ENCODE measurements around the gene PRKAR2B. TPM values are rescaled to one million over a fixed set of nuclear protein-coding genes. Genes with fewer than 3 reads are reported as not detected.
"Not testable (repeated sequence)": the region's sequence is repeated elsewhere in the genome, so short reads cannot be mapped to it uniquely, and the experiment has no call there.

PRKAR2B gene
- total and polyA plus RNA-seq, 2 experiments from 2014 or later = 0.81 to 3.2 TPM

DNA sequence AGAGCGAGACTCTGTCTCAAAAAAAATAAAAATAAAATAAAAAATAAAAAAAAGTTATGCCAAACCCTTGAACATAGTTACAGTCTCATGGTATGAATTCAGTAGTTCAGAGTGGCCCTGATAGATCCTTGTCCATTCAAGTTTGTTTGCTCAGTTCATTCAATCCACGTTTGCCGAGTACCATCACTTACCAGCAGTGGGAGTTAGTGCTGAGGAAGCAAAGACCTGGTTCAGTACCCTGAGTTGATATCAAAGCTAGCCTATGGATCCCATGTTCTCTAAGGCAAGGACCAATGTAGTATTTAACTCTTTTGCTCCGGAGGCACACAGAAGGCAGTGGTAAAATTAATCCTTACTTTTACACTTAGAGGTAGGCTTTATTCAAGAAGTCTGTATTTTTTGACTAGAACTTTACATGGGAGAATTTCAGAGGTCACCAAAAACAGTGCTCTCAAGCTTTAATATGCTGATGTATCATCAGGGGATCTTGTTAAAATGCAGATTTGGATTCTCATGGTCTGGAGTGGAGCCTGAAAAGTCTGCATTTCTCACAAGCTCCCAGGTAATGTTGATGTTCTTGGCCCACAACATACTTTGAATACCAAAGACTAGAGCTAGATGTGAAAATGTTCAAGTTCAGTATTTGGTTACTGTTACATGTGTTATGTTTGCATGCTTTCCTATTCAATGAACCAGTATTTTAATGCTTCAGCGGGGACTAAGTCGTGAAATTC, 86.1 kb downstream of the PRKAR2B start:
- in situ Hi-C loops (cut with MboI) = no loop called here
- TF ChIP-seq EZH2 (IDR thresholded peaks at IDR 0.05; ENCODE audit: insufficient read depth, poor library complexity, severe bottlenecking) (no peak), EZH2phosphoT487 (IDR thresholded peaks at IDR 0.05; ENCODE audit: insufficient read depth, low read depth) (no peak)
- H3F3A ChIP-seq (ENCODE audit: insufficient read depth) = no peaks in the 10 kb centered on the region
- H3K27me3 ChIP-seq (replicated peaks; ENCODE audit: insufficient read depth) = no peaks in the 10 kb centered on the region
- H4K20me1 ChIP-seq (ENCODE audit: insufficient read depth) = no peaks in the 10 kb centered on the region
- 81 to 83% methylated on average over 6 of the region's 6 CpGs for WGBS, 2 experiments (ENCODE audit: low coverage in 1 of 2, low lambda C conversion rate in 2 of 2, missing lambda C conversion rate in 2 of 2)
- H3K79me2 ChIP-seq (ENCODE audit: insufficient read depth) = no peaks in the 10 kb centered on the region
- H3K9me3 ChIP-seq (ENCODE audit: low read depth) = no peaks in the 10 kb centered on the region
- H3K4me1 ChIP-seq (ENCODE audit: insufficient read depth) = no peaks in the 10 kb centered on the region
- no peak overlapping the region for H3K4me3 ChIP-seq
- DNase-seq = no peak
- H3K36me3 ChIP-seq (ENCODE audit: low read depth) = no peaks in the 10 kb centered on the region
- no peaks in the 10 kb centered on the region for H3K9me2 ChIP-seq (ENCODE audit: insufficient read depth)
- H2AFZ ChIP-seq = no peak overlapping the region
- no peak overlapping the region for H3K27ac ChIP-seq
- no peak overlapping the region for H3K9ac ChIP-seq
- no peak overlapping the region for H3K4me2 ChIP-seq (ENCODE audit: unreplicated experiment)

GRCh38 chr7:107133396-107133795, 88.9 kb downstream of the PRKAR2B start:
- no peaks in the 10 kb centered on the region for H3K27me3 ChIP-seq (replicated peaks; ENCODE audit: insufficient read depth)
- no peaks in the 10 kb centered on the region for H3K79me2 ChIP-seq (ENCODE audit: insufficient read depth)
- H3K27ac ChIP-seq = no peak overlapping the region
- DNase-seq = no peak
- no peaks in the 10 kb centered on the region for H3F3A ChIP-seq (ENCODE audit: insufficient read depth)
- no peak overlapping the region for H3K4me3 ChIP-seq
- H3K4me1 ChIP-seq (ENCODE audit: insufficient read depth) = no peaks in the 10 kb centered on the region
- in situ Hi-C loops (cut with MboI) = no loop called here
- H2AFZ ChIP-seq = no peak overlapping the region
- no peak overlapping the region for H3K4me2 ChIP-seq (ENCODE audit: unreplicated experiment)
- H3K9me3 ChIP-seq (ENCODE audit: low read depth) = no peaks in the 10 kb centered on the region
- no peaks in the 10 kb centered on the region for H4K20me1 ChIP-seq (ENCODE audit: insufficient read depth)
- 69 to 70% methylated on average over 2 of the region's 2 CpGs for WGBS, 2 experiments (ENCODE audit: low coverage in 1 of 2, low lambda C conversion rate in 2 of 2, missing lambda C conversion rate in 2 of 2)
- no peaks in the 10 kb centered on the region for H3K36me3 ChIP-seq (ENCODE audit: low read depth)
- no peak overlapping the region for H3K9ac ChIP-seq
- H3K9me2 ChIP-seq (ENCODE audit: insufficient read depth) = no peaks in the 10 kb centered on the region
- TF ChIP-seq EZH2 (IDR thresholded peaks at IDR 0.05; ENCODE audit: insufficient read depth, poor library complexity, severe bottlenecking) (no peak), EZH2phosphoT487 (IDR thresholded peaks at IDR 0.05; ENCODE audit: insufficient read depth, low read depth) (no peak)

GRCh38 chr7:107138696-107139420, 94.4 kb downstream of the PRKAR2B start:
- Histone ChIP-seq H3K4me3 (no peak overlapping the region), H3K9me3 (ENCODE audit: low read depth) (no peaks in the 10 kb centered on the region), H3K4me1 (ENCODE audit: insufficient read depth) (no peaks in the 10 kb centered on the region), H3K9me2 (ENCODE audit: insufficient read depth) (no peaks in the 10 kb centered on the region), H4K20me1 (ENCODE audit: insufficient read depth) (no peaks in the 10 kb centered on the region), H3F3A (ENCODE audit: insufficient read depth) (no peaks in the 10 kb centered on the region), H3K4me2 (ENCODE audit: unreplicated experiment) (no peak overlapping the region), H3K36me3 (ENCODE audit: low read depth) (no peaks in the 10 kb centered on the region), H3K27ac (no peak overlapping the region), H2AFZ (no peak overlapping the region), H3K27me3 (replicated peaks; ENCODE audit: insufficient read depth) (no peaks in the 10 kb centered on the region), H3K9ac (no peak overlapping the region), H3K79me2 (ENCODE audit: insufficient read depth) (no peaks in the 10 kb centered on the region)
- WGBS, 2 experiments (ENCODE audit: low coverage in 1 of 2, low lambda C conversion rate in 2 of 2, missing lambda C conversion rate in 2 of 2) = 89 to 91% methylated on average over 7 of the region's 7 CpGs
- TF ChIP-seq EZH2 (IDR thresholded peaks at IDR 0.05; ENCODE audit: insufficient read depth, poor library complexity, severe bottlenecking) = no peak
- TF ChIP-seq EZH2phosphoT487 (IDR thresholded peaks at IDR 0.05; ENCODE audit: insufficient read depth, low read depth) = no peak
- in situ Hi-C loops (cut with MboI) = no loop called here
- DNase-seq = no peak

GRCh38 chr7:107143875-107144274, 99.4 kb downstream of the PRKAR2B start:
- H3K4me3 ChIP-seq; H3K9me3 ChIP-seq (ENCODE audit: low read depth); H2AFZ ChIP-seq; H4K20me1 ChIP-seq (ENCODE audit: insufficient read depth); H3K4me2 ChIP-seq (ENCODE audit: unreplicated experiment); H3K27me3 ChIP-seq (replicated peaks; ENCODE audit: insufficient read depth); H3K9ac ChIP-seq; H3K36me3 ChIP-seq (ENCODE audit: low read depth); H3F3A ChIP-seq (ENCODE audit: insufficient read depth); DNase-seq; H3K79me2 ChIP-seq (ENCODE audit: insufficient read depth); H3K27ac ChIP-seq; H3K9me2 ChIP-seq (ENCODE audit: insufficient read depth); H3K4me1 ChIP-seq (ENCODE audit: insufficient read depth): not testable (repeated sequence)
- WGBS, 2 experiments (ENCODE audit: low coverage in 1 of 2, low lambda C conversion rate in 2 of 2, missing lambda C conversion rate in 2 of 2) = 81 to 85% methylated on average over 5 of the region's 5 CpGs
- in situ Hi-C loops (cut with MboI) = loop anchor here (10.0 kb wide), 1 partner anchor 349 kb away; no protein-coding TSS in a partner anchor

Data from GM23248 (cell line).